GM23338 (cell line): ENCODE results near the gene HACE1. TPM values are rescaled to one million over a fixed set of nuclear protein-coding genes. Genes with fewer than 3 reads are reported as not detected.

ENCODE experiments used
- ATAC-seq: fragments of 200-7000 bp; cut with Tn5 transposase; 3 replicates; pipeline ENCODE4 v1.9.1; 2020
- DNase-seq: peaks from one replicate; pipeline ENCODE4 v3.0.0-alpha.2; 2015; ENCODE audit warnings: low spot score
- H2AFZ ChIP-seq: fragments of 200-600 bp; sonication (generic); 2 replicates; pipeline ENCODE4 v1.8.0; 2016; ENCODE audit warnings: antibody characterized with exemption, mild to moderate bottlenecking, moderate library complexity
- H3F3A ChIP-seq: fragments of 200-600 bp; sonication (generic); replicated peaks from 2 replicates; pipeline ENCODE4 v1.8.0; 2017; ENCODE audit warnings: antibody characterized with exemption, mixed run types, low read depth
- H3K27ac ChIP-seq: fragments of 200-600 bp; sonication (generic); 2 replicates; pipeline ENCODE4 v1.6.1; 2016; ENCODE audit warnings: low read depth
- H3K27me3 ChIP-seq: fragments of 200-600 bp; sonication (generic); 2 replicates; pipeline ENCODE4 v1.8.0; 2016; ENCODE audit warnings: mild to moderate bottlenecking, mixed run types, moderate library complexity; ENCODE audit not compliant: insufficient read depth
- H3K36me3 ChIP-seq: fragments of 200-600 bp; sonication (generic); 2 replicates; pipeline ENCODE4 v1.8.0; 2016; ENCODE audit warnings: mild to moderate bottlenecking; ENCODE audit not compliant: insufficient read depth
- H3K4me1 ChIP-seq: fragments of 200-600 bp; sonication (generic); 2 replicates; pipeline ENCODE4 v1.8.0; 2016; ENCODE audit warnings: mild to moderate bottlenecking, moderate library complexity; ENCODE audit not compliant: insufficient read depth
- H3K4me2 ChIP-seq: fragments of 200-600 bp; sonication (generic); 2 replicates; pipeline ENCODE4 v1.7.1; 2017; ENCODE audit warnings: mixed run types
- H3K4me3 ChIP-seq: fragments of 200-600 bp; sonication (generic); 2 replicates; pipeline ENCODE4 v1.6.1; 2016; ENCODE audit warnings: mixed run types
- H3K79me2 ChIP-seq: fragments of 200-600 bp; sonication (generic); replicated peaks from 2 replicates; pipeline ENCODE4 v1.8.0; 2017; ENCODE audit warnings: mild to moderate bottlenecking; ENCODE audit not compliant: insufficient read depth
- H3K9me2 ChIP-seq: fragments of 200-600 bp; sonication (generic); 2 replicates; pipeline ENCODE4 v1.8.0; 2017; ENCODE audit not compliant: insufficient read depth
- H4K20me1 ChIP-seq: fragments of 200-600 bp; sonication (generic); replicated peaks from 2 replicates; pipeline ENCODE4 v1.8.0; 2017; ENCODE audit warnings: mild to moderate bottlenecking; ENCODE audit not compliant: insufficient read depth
- H3K27ac Mint-ChIP-seq: 2 replicates; pipeline ENCODE4 v1.8.0; 2020; ENCODE audit warnings: inconsistent platforms, mild to moderate bottlenecking, moderate library complexity, mixed read lengths
- H3K27me3 Mint-ChIP-seq: 3 replicates; pipeline ENCODE4 v1.8.0; 2022; ENCODE audit warnings: low read depth, mild to moderate bottlenecking, moderate library complexity, mixed read lengths, inconsistent platforms; ENCODE audit not compliant: insufficient read depth, poor library complexity
- H3K36me3 Mint-ChIP-seq: 3 replicates; pipeline ENCODE4 v1.8.0; 2021; ENCODE audit warnings: low read depth, mild to moderate bottlenecking, inconsistent platforms, moderate library complexity, mixed read lengths
- H3K4me1 Mint-ChIP-seq: 3 replicates; pipeline ENCODE4 v1.8.0; 2020; ENCODE audit warnings: mild to moderate bottlenecking, inconsistent platforms, mixed read lengths
- H3K4me3 Mint-ChIP-seq: 3 replicates; pipeline ENCODE4 v1.8.0; 2021; ENCODE audit warnings: moderate library complexity, mild to moderate bottlenecking, inconsistent platforms, mixed read lengths
- H3K9me3 Mint-ChIP-seq: 3 replicates; pipeline ENCODE4 v1.8.0; 2020; ENCODE audit warnings: moderate library complexity, mild to moderate bottlenecking, inconsistent platforms, mixed read lengths
- JUNB ChIP-seq: IDR thresholded peaks from one replicate; pipeline ENCODE4 v1.6.1; 2016; ENCODE audit warnings: antibody characterized with exemption; ENCODE audit not compliant: unreplicated experiment
- NANOG ChIP-seq: IDR thresholded peaks from 2 replicates; pipeline ENCODE4 v1.6.1; 2016; ENCODE audit warnings: antibody characterized with exemption, borderline replicate concordance
- POLR2AphosphoS5 ChIP-seq: IDR thresholded peaks from 2 replicates; pipeline ENCODE4 v1.6.1; 2016; ENCODE audit warnings: antibody characterized with exemption, low read depth
- STAT1 ChIP-seq: IDR thresholded peaks from one replicate; pipeline ENCODE4 v1.6.1; 2016; ENCODE audit warnings: antibody characterized with exemption; ENCODE audit not compliant: unreplicated experiment
- ZNF114 ChIP-seq: fragments of 250-450 bp; sonication (Bioruptor Pico); IDR thresholded peaks from 2 replicates; pipeline ENCODE4 v1.5.0; 2020; ENCODE audit warnings: mild to moderate bottlenecking, moderate library complexity
- ZNF331 ChIP-seq: fragments of 250-450 bp; sonication (Bioruptor Pico); IDR thresholded peaks from 2 replicates; pipeline ENCODE4 v1.5.0; 2020; ENCODE audit warnings: low read depth, mild to moderate bottlenecking, moderate library complexity
- polyA plus RNA-seq: library from polyadenylated mRNA; unstranded; fragments of >200 nt; fragmentation: Nextera tagmentation; extraction: Ambion mirVana; gene quantifications from 2 replicates; pipeline ENCODE4 v1.2.1, GENCODE V29; 2016
- total RNA-seq: library from RNA; depleted of rRNA; stranded (reverse); fragments of >200 nt; shearing (Covaris generic); gene quantifications from 2 replicates; pipeline ENCODE4 v1.2.3, GENCODE V29; 2014
- TF ChIP-seq, protein P1 (sequence below): IDR thresholded peaks from one replicate; pipeline ENCODE4 v1.6.1; 2018; ENCODE audit warnings: antibody characterized with exemption; ENCODE audit not compliant: unreplicated experiment
- TF ChIP-seq, protein P2 (sequence below): fragments of 250-450 bp; sonication (Bioruptor Pico); IDR thresholded peaks from 2 replicates; pipeline ENCODE4 v1.5.0; 2020; ENCODE audit warnings: mild to moderate bottlenecking, moderate library complexity

HACE1 gene
- total and polyA plus RNA-seq, 2 experiments from 2014 or later: 8.6 to 28.7 TPM

DNA sequence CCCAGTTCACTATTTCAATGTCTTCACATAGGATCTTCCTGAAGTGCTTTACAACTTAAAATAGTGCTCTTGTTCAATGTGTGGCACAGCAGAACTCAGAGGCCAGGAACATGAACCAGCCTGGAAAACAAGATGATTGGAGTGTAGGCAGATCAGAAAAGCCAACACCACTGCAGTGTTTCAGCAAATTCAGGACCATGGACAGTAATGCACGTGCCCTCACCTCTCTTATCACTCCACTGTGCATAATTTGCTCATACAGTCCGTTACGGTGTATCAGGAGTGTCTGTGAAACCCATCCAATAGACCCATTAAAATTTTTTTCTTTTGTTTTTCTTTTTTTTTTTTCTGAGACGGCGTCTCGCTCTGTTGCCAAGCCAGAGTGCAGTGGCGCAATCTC, 27.6 kb upstream of the HACE1 start:
- H3K79me2 ChIP-seq: no peaks in the 10 kb centered on the region
- H3K4me1 Mint-ChIP-seq: no peaks in the 10 kb centered on the region
- peaks cover 5% of the 10 kb centered on the region; the same call in 1 of the 2 replicates for H3K36me3 ChIP-seq
- H2AFZ ChIP-seq: no peak overlapping the region
- H3K27me3 ChIP-seq: no peaks in the 10 kb centered on the region
- H4K20me1 ChIP-seq: no peaks in the 10 kb centered on the region
- H3K4me2 ChIP-seq: no peak overlapping the region
- peaks cover 5% of the 10 kb centered on the region for H3K27me3 Mint-ChIP-seq
- DNase-seq (peak; percentile 44), ATAC-seq (peak; percentile 26; the same call in 1 of the 3 replicates)
- peaks cover 8% of the 10 kb centered on the region for H3K36me3 Mint-ChIP-seq
- no peak overlapping the region for H3K27ac Mint-ChIP-seq
- TF ChIP-seq POLR2AphosphoS5: no peak
- TF ChIP-seq, protein P1, sequence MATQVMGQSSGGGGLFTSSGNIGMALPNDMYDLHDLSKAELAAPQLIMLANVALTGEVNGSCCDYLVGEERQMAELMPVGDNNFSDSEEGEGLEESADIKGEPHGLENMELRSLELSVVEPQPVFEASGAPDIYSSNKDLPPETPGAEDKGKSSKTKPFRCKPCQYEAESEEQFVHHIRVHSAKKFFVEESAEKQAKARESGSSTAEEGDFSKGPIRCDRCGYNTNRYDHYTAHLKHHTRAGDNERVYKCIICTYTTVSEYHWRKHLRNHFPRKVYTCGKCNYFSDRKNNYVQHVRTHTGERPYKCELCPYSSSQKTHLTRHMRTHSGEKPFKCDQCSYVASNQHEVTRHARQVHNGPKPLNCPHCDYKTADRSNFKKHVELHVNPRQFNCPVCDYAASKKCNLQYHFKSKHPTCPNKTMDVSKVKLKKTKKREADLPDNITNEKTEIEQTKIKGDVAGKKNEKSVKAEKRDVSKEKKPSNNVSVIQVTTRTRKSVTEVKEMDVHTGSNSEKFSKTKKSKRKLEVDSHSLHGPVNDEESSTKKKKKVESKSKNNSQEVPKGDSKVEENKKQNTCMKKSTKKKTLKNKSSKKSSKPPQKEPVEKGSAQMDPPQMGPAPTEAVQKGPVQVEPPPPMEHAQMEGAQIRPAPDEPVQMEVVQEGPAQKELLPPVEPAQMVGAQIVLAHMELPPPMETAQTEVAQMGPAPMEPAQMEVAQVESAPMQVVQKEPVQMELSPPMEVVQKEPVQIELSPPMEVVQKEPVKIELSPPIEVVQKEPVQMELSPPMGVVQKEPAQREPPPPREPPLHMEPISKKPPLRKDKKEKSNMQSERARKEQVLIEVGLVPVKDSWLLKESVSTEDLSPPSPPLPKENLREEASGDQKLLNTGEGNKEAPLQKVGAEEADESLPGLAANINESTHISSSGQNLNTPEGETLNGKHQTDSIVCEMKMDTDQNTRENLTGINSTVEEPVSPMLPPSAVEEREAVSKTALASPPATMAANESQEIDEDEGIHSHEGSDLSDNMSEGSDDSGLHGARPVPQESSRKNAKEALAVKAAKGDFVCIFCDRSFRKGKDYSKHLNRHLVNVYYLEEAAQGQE: peak; percentile 85
- no peak overlapping the region for H3K4me3 Mint-ChIP-seq
- no peaks in the 10 kb centered on the region for H3F3A ChIP-seq
- H3K9me2 ChIP-seq: no peaks in the 10 kb centered on the region; the same call in 1 of the 2 replicates
- H3K9me3 Mint-ChIP-seq: peaks cover 17% of the 10 kb centered on the region
- H3K27ac ChIP-seq: no peak overlapping the region
- H3K4me1 ChIP-seq: no peaks in the 10 kb centered on the region
- H3K4me3 ChIP-seq: no peak overlapping the region

DNA sequence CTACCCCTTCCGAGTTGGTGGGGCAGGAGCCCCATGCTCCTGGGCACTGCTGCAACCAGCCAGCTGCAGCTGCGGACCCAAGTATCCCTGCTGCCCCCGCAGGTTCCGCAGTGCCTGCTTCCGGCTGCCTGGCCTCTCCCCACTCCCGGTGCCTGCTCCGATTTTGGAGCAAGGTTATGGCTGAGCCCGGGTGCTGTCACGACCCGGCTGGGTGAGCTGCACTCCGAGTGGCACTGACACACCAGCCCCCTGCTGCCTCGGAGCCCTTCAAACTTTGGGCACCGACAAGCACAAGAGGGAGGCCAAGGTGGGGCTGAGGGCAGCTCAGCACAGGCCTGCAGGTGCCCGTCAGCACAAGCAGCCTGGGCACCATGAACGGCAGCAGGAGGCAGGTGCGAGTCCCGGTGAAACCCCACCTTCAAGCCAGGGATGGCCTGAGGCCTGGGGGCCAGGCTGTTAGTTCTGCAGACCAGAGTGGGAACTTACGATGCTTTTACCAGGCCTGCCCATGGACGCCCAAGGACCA, 25.9 kb upstream of the HACE1 start:
- Histone ChIP-seq H2AFZ (peak overlapping the region; percentile 94), H3K27me3 (no peaks in the 10 kb centered on the region), H3K9me2 (no peaks in the 10 kb centered on the region; the same call in 1 of the 2 replicates), H3K4me3 (no peak overlapping the region), H3K36me3 (peaks cover 5% of the 10 kb centered on the region; the same call in 1 of the 2 replicates), H3K79me2 (no peaks in the 10 kb centered on the region), H3F3A (no peaks in the 10 kb centered on the region), H3K4me2 (no peak overlapping the region; the same call in 1 of the 2 replicates), H3K4me1 (no peaks in the 10 kb centered on the region), H3K27ac (no peak overlapping the region), H4K20me1 (no peaks in the 10 kb centered on the region)
- no peaks in the 10 kb centered on the region for H3K4me1 Mint-ChIP-seq
- H3K4me3 Mint-ChIP-seq: no peak overlapping the region
- H3K36me3 Mint-ChIP-seq: peaks cover 8% of the 10 kb centered on the region
- H3K27me3 Mint-ChIP-seq: peaks cover 5% of the 10 kb centered on the region
- no peak overlapping the region for H3K27ac Mint-ChIP-seq
- ATAC-seq: peak; percentile 93
- DNase-seq: peak; percentile 30
- H3K9me3 Mint-ChIP-seq: peaks cover 17% of the 10 kb centered on the region
- TF ChIP-seq ZNF114 (CRISPR knock-in tag): no peak
- no peak for TF ChIP-seq POLR2AphosphoS5
- TF ChIP-seq STAT1: no peak
- TF ChIP-seq, protein P2, sequence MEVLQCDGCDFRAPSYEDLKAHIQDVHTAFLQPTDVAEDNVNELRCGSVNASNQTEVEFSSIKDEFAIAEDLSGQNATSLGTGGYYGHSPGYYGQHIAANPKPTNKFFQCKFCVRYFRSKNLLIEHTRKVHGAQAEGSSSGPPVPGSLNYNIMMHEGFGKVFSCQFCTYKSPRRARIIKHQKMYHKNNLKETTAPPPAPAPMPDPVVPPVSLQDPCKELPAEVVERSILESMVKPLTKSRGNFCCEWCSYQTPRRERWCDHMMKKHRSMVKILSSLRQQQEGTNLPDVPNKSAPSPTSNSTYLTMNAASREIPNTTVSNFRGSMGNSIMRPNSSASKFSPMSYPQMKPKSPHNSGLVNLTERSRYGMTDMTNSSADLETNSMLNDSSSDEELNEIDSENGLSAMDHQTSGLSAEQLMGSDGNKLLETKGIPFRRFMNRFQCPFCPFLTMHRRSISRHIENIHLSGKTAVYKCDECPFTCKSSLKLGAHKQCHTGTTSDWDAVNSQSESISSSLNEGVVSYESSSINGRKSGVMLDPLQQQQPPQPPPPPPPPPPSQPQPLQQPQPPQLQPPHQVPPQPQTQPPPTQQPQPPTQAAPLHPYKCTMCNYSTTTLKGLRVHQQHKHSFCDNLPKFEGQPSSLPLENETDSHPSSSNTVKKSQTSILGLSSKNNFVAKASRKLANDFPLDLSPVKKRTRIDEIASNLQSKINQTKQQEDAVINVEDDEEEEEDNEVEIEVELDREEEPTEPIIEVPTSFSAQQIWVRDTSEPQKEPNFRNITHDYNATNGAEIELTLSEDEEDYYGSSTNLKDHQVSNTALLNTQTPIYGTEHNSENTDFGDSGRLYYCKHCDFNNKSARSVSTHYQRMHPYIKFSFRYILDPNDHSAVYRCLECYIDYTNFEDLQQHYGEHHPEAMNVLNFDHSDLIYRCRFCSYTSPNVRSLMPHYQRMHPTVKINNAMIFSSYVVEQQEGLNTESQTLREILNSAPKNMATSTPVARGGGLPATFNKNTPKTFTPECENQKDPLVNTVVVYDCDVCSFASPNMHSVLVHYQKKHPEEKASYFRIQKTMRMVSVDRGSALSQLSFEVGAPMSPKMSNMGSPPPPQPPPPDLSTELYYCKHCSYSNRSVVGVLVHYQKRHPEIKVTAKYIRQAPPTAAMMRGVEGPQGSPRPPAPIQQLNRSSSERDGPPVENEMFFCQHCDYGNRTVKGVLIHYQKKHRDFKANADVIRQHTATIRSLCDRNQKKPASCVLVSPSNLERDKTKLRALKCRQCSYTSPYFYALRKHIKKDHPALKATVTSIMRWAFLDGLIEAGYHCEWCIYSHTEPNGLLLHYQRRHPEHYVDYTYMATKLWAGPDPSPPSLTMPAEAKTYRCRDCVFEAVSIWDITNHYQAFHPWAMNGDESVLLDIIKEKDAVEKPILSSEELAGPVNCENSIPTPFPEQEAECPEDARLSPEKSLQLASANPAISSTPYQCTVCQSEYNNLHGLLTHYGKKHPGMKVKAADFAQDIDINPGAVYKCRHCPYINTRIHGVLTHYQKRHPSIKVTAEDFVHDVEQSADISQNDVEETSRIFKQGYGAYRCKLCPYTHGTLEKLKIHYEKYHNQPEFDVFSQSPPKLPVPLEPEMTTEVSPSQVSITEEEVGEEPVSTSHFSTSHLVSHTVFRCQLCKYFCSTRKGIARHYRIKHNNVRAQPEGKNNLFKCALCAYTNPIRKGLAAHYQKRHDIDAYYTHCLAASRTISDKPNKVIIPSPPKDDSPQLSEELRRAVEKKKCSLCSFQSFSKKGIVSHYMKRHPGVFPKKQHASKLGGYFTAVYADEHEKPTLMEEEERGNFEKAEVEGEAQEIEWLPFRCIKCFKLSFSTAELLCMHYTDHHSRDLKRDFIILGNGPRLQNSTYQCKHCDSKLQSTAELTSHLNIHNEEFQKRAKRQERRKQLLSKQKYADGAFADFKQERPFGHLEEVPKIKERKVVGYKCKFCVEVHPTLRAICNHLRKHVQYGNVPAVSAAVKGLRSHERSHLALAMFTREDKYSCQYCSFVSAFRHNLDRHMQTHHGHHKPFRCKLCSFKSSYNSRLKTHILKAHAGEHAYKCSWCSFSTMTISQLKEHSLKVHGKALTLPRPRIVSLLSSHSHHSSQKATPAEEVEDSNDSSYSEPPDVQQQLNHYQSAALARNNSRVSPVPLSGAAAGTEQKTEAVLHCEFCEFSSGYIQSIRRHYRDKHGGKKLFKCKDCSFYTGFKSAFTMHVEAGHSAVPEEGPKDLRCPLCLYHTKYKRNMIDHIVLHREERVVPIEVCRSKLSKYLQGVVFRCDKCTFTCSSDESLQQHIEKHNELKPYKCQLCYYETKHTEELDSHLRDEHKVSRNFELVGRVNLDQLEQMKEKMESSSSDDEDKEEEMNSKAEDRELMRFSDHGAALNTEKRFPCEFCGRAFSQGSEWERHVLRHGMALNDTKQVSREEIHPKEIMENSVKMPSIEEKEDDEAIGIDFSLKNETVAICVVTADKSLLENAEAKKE: no peak
- TF ChIP-seq ZNF331 (CRISPR knock-in tag): no peak
- TF ChIP-seq, protein P1: no peak
- TF ChIP-seq NANOG: no peak
- TF ChIP-seq JUNB: no peak
